ENCODE measurements around the gene SLC49A3.

- TF ChIP-seq EZH2phosphoT487 (IDR thresholded peaks at IDR 0.05) (no peak), CTCF (IDR thresholded peaks at IDR 0.05) (no peak)
Measured at GRCh38 chr4:659851-660250, 29.1 kb downstream of the SLC49A3 start.
